HFFc6 (cell line): Measurements from ENCODE around the gene NAALADL2. TPM values are rescaled to one million over a fixed set of nuclear protein-coding genes. Genes with fewer than 3 reads are reported as not detected.
A peak's percentile ranks its signal among the peaks of the same experiment; 100 is the strongest.
"Not testable (repeated sequence)": the region's sequence is repeated elsewhere in the genome, so short reads cannot be mapped to it uniquely, and the experiment has no call there.

Source experiments
- DNase-seq: peaks from one replicate; pipeline ENCODE4 v3.0.0-alpha.2; 2018
- H3K27ac Mint-ChIP-seq: 2 replicates; pipeline ENCODE4 v1.8.0; 2020; ENCODE audit warnings: mild to moderate bottlenecking, mixed read lengths
- H3K27me3 Mint-ChIP-seq: 2 replicates; pipeline ENCODE4 v1.8.0; 2021; ENCODE audit warnings: mild to moderate bottlenecking, moderate library complexity, mixed read lengths; ENCODE audit not compliant: insufficient read depth
- H3K36me3 Mint-ChIP-seq: 2 replicates; pipeline ENCODE4 v1.8.0; 2021; ENCODE audit warnings: low read depth, mixed read lengths
- H3K4me1 Mint-ChIP-seq: 2 replicates; pipeline ENCODE4 v1.8.0; 2020; ENCODE audit warnings: low read depth, mixed read lengths
- H3K4me3 Mint-ChIP-seq: 2 replicates; pipeline ENCODE4 v1.8.0; 2020; ENCODE audit warnings: mild to moderate bottlenecking, moderate library complexity, mixed read lengths
- H3K9me3 Mint-ChIP-seq: 2 replicates; pipeline ENCODE4 v1.8.0; 2020; ENCODE audit warnings: mild to moderate bottlenecking, mixed read lengths
- total RNA-seq, 6 experiments: library from RNA; stranded (reverse); fragmentation: NEBNext Ultra II Directional; extraction: Animal tissue kit (Norgen Biotek cat#: 25700); gene quantifications; 2 replicates in 1 of 6; 3 replicates in 5 of 6; pipeline ENCODE4 v1.2.3, GENCODE V29; 2021
- TF ChIP-seq, protein P1 (sequence below): fragments of 200-600 bp; sonication (generic); IDR thresholded peaks from 2 replicates; pipeline ENCODE4 v1.5.0; 2021; ENCODE audit warnings: antibody characterized with exemption, mild to moderate bottlenecking

NAALADL2 gene
- total RNA-seq, 6 experiments from 2014 or later: 12.0 to 15.2 (median 12.3) TPM

DNA sequence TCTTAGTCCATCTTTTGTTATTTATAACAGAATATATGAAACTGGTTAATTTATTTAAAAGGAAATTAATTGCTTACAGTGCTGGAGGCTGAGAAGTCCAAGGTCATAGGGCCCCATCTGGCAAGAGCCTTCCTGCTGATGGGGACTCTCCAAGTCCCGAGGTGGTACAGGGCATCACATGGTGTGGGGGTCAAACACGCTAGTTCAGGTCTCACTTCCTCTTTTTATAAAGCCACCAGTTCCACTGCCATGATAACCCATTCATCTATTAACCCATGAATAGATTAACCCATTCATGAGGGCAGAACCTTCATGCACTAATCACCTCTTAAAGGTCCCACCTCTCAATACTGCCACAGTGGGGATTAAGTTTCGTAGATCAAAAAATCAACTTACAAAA lies 659.3 kb downstream of the NAALADL2 start:
- DNase-seq: no peak
- TF ChIP-seq, protein P1, sequence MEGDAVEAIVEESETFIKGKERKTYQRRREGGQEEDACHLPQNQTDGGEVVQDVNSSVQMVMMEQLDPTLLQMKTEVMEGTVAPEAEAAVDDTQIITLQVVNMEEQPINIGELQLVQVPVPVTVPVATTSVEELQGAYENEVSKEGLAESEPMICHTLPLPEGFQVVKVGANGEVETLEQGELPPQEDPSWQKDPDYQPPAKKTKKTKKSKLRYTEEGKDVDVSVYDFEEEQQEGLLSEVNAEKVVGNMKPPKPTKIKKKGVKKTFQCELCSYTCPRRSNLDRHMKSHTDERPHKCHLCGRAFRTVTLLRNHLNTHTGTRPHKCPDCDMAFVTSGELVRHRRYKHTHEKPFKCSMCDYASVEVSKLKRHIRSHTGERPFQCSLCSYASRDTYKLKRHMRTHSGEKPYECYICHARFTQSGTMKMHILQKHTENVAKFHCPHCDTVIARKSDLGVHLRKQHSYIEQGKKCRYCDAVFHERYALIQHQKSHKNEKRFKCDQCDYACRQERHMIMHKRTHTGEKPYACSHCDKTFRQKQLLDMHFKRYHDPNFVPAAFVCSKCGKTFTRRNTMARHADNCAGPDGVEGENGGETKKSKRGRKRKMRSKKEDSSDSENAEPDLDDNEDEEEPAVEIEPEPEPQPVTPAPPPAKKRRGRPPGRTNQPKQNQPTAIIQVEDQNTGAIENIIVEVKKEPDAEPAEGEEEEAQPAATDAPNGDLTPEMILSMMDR: no peak
- H3K27me3 Mint-ChIP-seq: no peaks in the 10 kb centered on the region; the same call in 1 of the 2 replicates
- no peaks in the 10 kb centered on the region for H3K4me1 Mint-ChIP-seq
- no peak overlapping the region for H3K4me3 Mint-ChIP-seq
- H3K9me3 Mint-ChIP-seq: peaks cover 3% of the 10 kb centered on the region; the same call in 1 of the 2 replicates
- no peak overlapping the region for H3K27ac Mint-ChIP-seq
- H3K36me3 Mint-ChIP-seq: no peaks in the 10 kb centered on the region

GRCh38 chr3:175521406-175521805 lies 662.3 kb downstream of the NAALADL2 start:
- H3K36me3 Mint-ChIP-seq: no peaks in the 10 kb centered on the region
- H3K27ac Mint-ChIP-seq: no peak overlapping the region
- no peak for DNase-seq
- TF ChIP-seq, protein P1: no peak
- peaks cover 3% of the 10 kb centered on the region; the same call in 1 of the 2 replicates for H3K9me3 Mint-ChIP-seq
- peaks cover 7% of the 10 kb centered on the region for H3K4me1 Mint-ChIP-seq
- no peak overlapping the region for H3K4me3 Mint-ChIP-seq
- no peaks in the 10 kb centered on the region; the same call in 1 of the 2 replicates for H3K27me3 Mint-ChIP-seq

DNA sequence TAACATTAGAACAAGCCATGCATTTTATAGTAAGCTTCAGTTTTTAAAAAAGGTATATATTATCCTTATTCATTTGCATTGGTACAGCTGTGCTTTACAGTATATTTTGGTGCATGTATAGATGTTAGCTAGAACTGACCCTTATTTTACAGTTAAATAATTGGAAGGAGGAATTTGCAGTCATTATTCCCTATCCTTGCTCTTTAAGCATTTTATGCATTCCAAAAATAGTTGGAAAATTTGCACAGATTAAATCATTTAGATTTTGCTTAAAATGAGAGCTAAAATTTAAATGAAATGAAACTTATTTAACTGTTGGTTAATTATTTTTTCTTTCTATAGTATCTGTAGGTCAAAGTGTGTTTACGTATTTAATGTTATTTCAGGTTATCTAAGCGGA lies 667.1 kb downstream of the NAALADL2 start:
- Mint-ChIP-seq H3K4me3 (peak overlapping the region; percentile 87), H3K27ac (peak overlapping the region; percentile 81), H3K36me3 (no peaks in the 10 kb centered on the region), H3K27me3 (no peaks in the 10 kb centered on the region; the same call in 1 of the 2 replicates), H3K9me3 (peaks cover 3% of the 10 kb centered on the region; the same call in 1 of the 2 replicates), H3K4me1 (peaks cover 14% of the 10 kb centered on the region)
- TF ChIP-seq, protein P1: no peak
- DNase-seq: no peak

DNA sequence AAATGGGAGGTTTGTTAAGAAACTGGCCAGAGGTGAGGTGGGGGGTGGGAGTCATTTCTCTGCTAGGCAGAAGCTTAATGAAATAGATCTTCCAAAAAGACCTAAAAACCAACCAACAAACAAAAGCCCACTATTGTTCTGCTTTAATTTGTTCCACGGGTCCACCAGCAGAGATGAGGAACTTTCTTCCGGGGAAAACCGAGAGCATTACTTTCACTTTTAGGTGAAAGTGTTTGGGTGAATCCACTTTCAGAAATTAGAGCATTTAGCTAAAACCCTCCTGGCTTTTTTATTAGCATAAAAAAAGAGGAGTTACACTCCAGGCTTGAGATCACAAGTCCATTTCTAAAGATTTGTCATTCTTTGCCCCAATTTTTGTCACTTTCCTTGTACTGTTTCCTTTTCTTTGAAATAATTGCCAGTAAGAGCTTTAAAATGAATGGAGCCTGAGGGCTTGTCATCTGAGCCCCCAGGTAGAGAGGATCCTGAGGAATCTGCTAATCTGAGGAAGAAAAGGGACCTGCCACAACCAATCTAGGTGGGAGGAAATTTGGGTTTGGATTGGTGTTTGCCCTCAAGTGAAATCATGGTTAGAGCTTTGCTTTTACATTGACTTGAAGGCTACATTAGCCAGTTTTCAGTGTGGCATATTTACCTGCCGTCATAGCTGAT lies 667.6 kb downstream of the NAALADL2 start:
- Mint-ChIP-seq H3K36me3 (no peaks in the 10 kb centered on the region), H3K27me3 (no peaks in the 10 kb centered on the region), H3K27ac (peak overlapping the region; percentile 81), H3K4me1 (peaks cover 14% of the 10 kb centered on the region), H3K9me3 (peaks cover 3% of the 10 kb centered on the region; the same call in 1 of the 2 replicates), H3K4me3 (peak overlapping the region; percentile 87)
- TF ChIP-seq, protein P1: no peak
- DNase-seq: no peak

- not testable (repeated sequence) for DNase-seq, H3K27me3 Mint-ChIP-seq, H3K4me3 Mint-ChIP-seq, H3K9me3 Mint-ChIP-seq, H3K27ac Mint-ChIP-seq, H3K36me3 Mint-ChIP-seq
- peaks cover 14% of the 10 kb centered on the region for H3K4me1 Mint-ChIP-seq
These were observed 669.6 kb downstream of the NAALADL2 start for GRCh38 chr3:175528693-175529092.

GRCh38 chr3:175535351-175535750 lies 676.2 kb downstream of the NAALADL2 start:
- Mint-ChIP-seq H3K27me3 (no peaks in the 10 kb centered on the region; the same call in 1 of the 2 replicates), H3K27ac (no peak overlapping the region), H3K36me3 (no peaks in the 10 kb centered on the region), H3K9me3 (no peaks in the 10 kb centered on the region), H3K4me3 (no peak overlapping the region), H3K4me1 (no peaks in the 10 kb centered on the region)
- no peak for DNase-seq
- TF ChIP-seq, protein P1: no peak
